Breast epithelium (tissue), 4 donors: ENCODE results near the gene SEPTIN11. TPM values are rescaled to one million over a fixed set of nuclear protein-coding genes. Genes with fewer than 3 reads are reported as not detected.

Source experiments
- DNase-seq, 2 donors: peaks; one replicate each; pipeline ENCODE4 v3.0.0-alpha.2; 2019; ENCODE audit warnings: low spot score in 2 of 2
- H3K27ac ChIP-seq, 2 donors: fragments of 200-600 bp; sonication (generic) in 1 of 2; one replicate each; pipeline ENCODE4 v1.5.1; 2016 to 2019; ENCODE audit warnings: mild to moderate bottlenecking in 1 of 2
- H3K27me3 ChIP-seq, 2 donors: fragments of 200-600 bp; sonication (generic) in 1 of 2; one replicate each; pipeline versions ENCODE4 v1.5.1 to v1.6.0; 2017 to 2019; ENCODE audit warnings: control low read depth in 1 of 2, mild to moderate bottlenecking in 1 of 2
- H3K36me3 ChIP-seq: fragments of 200-600 bp; one replicate; pipeline ENCODE4 v1.5.1; 2019
- H3K4me1 ChIP-seq, 2 donors: fragments of 200-600 bp; sonication (generic); one replicate each; pipeline ENCODE4 v1.5.1; 2016 to 2019; ENCODE audit warnings: control low read depth in 1 of 2
- H3K4me3 ChIP-seq, 3 donors: fragments of 200-600 bp; sonication (generic); 1 replicate in 2 of 3; 2 replicates in 1 of 3; pipeline ENCODE4 v1.5.1; 2016 to 2019; ENCODE audit warnings: mild to moderate bottlenecking in 3 of 3, moderate library complexity in 2 of 3
- H3K9me3 ChIP-seq, 2 donors: fragments of 200-600 bp; sonication (generic) in 1 of 2; one replicate each; pipeline ENCODE4 v1.5.1; 2016 to 2019; ENCODE audit warnings: control low read depth in 1 of 2
- POLR2A ChIP-seq: fragments of 450-650 bp; IDR thresholded peaks from one replicate; pipeline ENCODE4 v1.6.1; 2016; ENCODE audit warnings: antibody characterized with exemption, mild to moderate bottlenecking, moderate library complexity
- POLR2AphosphoS5 ChIP-seq, 3 donors: sonication (generic); formaldehyde crosslinking; IDR thresholded peaks; one replicate each; pipeline ENCODE4 v1.6.1; 2017; ENCODE audit warnings: antibody characterized with exemption in 3 of 3
- intact Hi-C: fragments of 100-400 bp; cut with DNase I; formaldehyde crosslinking; loops from one replicate; pipeline ENCODE4 v1.15.1; 2023; ENCODE audit warnings: low total_unique reads
- total RNA-seq, 3 donors: library from RNA; depleted of rRNA; stranded (reverse); fragments of >200 nt; gene quantifications; one replicate each; pipeline ENCODE4 v1.1.0, GENCODE V29; 2016
- TF ChIP-seq, protein P1 (sequence below), 3 donors: fragments of 450-650 bp; IDR thresholded peaks; one replicate each; pipeline ENCODE4 v1.5.1; 2016 to 2017; ENCODE audit warnings: antibody characterized with exemption in 3 of 3, mild to moderate bottlenecking in 3 of 3, moderate library complexity in 3 of 3

Gene SEPTIN11
- total RNA-seq, 3 donors from 2014 or later: 78.6 to 362 (median 329) TPM

DNA sequence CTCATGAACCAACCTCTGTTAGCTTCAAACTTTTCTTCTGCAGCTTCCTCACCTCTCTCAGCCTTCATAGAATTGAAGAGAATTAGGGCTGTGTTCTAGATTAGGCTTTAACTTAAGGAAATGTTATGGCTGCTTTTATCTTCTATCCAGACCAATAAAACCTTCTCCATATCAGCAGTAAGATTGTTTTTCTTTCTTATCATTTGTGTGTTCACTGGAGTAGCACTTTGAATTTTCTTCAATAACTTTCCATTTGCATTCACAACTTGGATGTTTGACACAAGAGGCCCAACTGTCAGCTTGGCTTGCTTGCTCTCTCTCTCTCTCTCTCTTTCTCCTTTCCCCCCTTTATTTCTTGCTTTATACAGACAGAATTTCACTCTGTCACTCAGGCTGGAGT lies 28.8 kb upstream of the SEPTIN11 start:
- no peaks in the 10 kb centered on the region for H3K4me1 ChIP-seq
- H3K27me3 ChIP-seq: no peaks in the 10 kb centered on the region
- intact Hi-C loops: no loop called here
- no peaks in the 10 kb centered on the region for H3K9me3 ChIP-seq
- TF ChIP-seq POLR2A (no peak), POLR2AphosphoS5 (IDR thresholded peaks at IDR 0.05) (no peak)
- TF ChIP-seq, protein P1, sequence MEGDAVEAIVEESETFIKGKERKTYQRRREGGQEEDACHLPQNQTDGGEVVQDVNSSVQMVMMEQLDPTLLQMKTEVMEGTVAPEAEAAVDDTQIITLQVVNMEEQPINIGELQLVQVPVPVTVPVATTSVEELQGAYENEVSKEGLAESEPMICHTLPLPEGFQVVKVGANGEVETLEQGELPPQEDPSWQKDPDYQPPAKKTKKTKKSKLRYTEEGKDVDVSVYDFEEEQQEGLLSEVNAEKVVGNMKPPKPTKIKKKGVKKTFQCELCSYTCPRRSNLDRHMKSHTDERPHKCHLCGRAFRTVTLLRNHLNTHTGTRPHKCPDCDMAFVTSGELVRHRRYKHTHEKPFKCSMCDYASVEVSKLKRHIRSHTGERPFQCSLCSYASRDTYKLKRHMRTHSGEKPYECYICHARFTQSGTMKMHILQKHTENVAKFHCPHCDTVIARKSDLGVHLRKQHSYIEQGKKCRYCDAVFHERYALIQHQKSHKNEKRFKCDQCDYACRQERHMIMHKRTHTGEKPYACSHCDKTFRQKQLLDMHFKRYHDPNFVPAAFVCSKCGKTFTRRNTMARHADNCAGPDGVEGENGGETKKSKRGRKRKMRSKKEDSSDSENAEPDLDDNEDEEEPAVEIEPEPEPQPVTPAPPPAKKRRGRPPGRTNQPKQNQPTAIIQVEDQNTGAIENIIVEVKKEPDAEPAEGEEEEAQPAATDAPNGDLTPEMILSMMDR (IDR thresholded peaks at IDR 0.05): no peak
- H3K4me3 ChIP-seq: no peak overlapping the region
- DNase-seq: no peak
- H3K27ac ChIP-seq: no peak overlapping the region
- H3K36me3 ChIP-seq: no peaks in the 10 kb centered on the region

- Histone ChIP-seq H3K27me3 (no peaks in the 10 kb centered on the region), H3K4me1 (no peaks in the 10 kb centered on the region), H3K27ac (no peak overlapping the region), H3K9me3 (no peaks in the 10 kb centered on the region), H3K4me3 (no peak overlapping the region), H3K36me3 (no peaks in the 10 kb centered on the region)
- intact Hi-C loops: no loop called here
- DNase-seq: no peak
- TF ChIP-seq, protein P1 (IDR thresholded peaks at IDR 0.05): no peak
- TF ChIP-seq POLR2A (no peak), POLR2AphosphoS5 (IDR thresholded peaks at IDR 0.05) (no peak)
These were observed 25.8 kb upstream of the SEPTIN11 start for GRCh38 chr4:76923619-76924357.

- intact Hi-C loops: no loop called here
- Histone ChIP-seq H3K27me3 (no peaks in the 10 kb centered on the region), H3K27ac (no peak overlapping the region), H3K36me3 (no peaks in the 10 kb centered on the region), H3K4me1 (no peaks in the 10 kb centered on the region), H3K9me3 (no peaks in the 10 kb centered on the region), H3K4me3 (no peak overlapping the region)
- no peak for DNase-seq
- TF ChIP-seq POLR2A (no peak), POLR2AphosphoS5 (IDR thresholded peaks at IDR 0.05) (no peak)
- TF ChIP-seq, protein P1 (IDR thresholded peaks at IDR 0.05): no peak
These were observed 22.7 kb upstream of the SEPTIN11 start for GRCh38 chr4:76926841-76927240.

- intact Hi-C loops: no loop called here
These were observed 18.9 kb upstream of the SEPTIN11 start for GRCh38 chr4:76930685-76931084.

DNA sequence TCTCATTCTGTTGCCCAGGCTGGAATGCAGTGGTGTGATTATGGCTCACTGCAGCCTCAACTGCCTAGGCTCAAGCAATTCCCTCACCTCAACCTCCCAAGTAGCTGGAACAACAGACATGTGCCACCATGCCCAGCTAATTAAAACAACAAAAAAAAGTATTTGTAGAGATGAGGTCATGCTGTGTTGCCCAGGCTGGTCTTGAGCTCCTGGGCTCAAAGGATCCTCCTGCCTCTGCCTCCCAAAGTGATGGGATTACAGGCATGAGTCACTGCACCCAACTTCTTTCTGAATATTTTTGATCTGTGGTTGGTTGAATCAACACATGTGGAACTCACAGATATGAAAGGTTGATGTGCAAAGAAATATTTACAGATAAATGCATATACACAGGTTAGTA lies 18.5 kb upstream of the SEPTIN11 start:
- TF ChIP-seq POLR2AphosphoS5 (IDR thresholded peaks at IDR 0.05) (no peak), POLR2A (no peak)
- TF ChIP-seq, protein P1 (IDR thresholded peaks at IDR 0.05): no peak
- Histone ChIP-seq H3K9me3 (no peaks in the 10 kb centered on the region), H3K36me3 (no peaks in the 10 kb centered on the region), H3K4me1 (no peaks in the 10 kb centered on the region), H3K27me3 (no peaks in the 10 kb centered on the region), H3K27ac (no peak overlapping the region), H3K4me3 (no peak overlapping the region)
- intact Hi-C loops: no loop called here
- DNase-seq: no peak

More at GRCh38 chr4:76930685-76931084, 18.9 kb upstream of the SEPTIN11 start:
- TF ChIP-seq POLR2A (no peak), POLR2AphosphoS5 (IDR thresholded peaks at IDR 0.05) (no peak)
- H3K36me3 ChIP-seq: no peaks in the 10 kb centered on the region
- no peaks in the 10 kb centered on the region for H3K4me1 ChIP-seq
- H3K27me3 ChIP-seq: no peaks in the 10 kb centered on the region
- H3K27ac ChIP-seq: no peak overlapping the region
- H3K4me3 ChIP-seq: no peak overlapping the region
- no peaks in the 10 kb centered on the region for H3K9me3 ChIP-seq
- no peak for DNase-seq
